ENCODE measurements around the gene MAPKAP1.
"Not testable (repeated sequence)": the region's sequence is repeated elsewhere in the genome, so short reads cannot be mapped to it uniquely, and the experiment has no call there.

Gene MAPKAP1

GRCh38 chr9:125404733-125405132 lies 302.3 kb downstream of the MAPKAP1 start:
- no peak for DNase-seq

GRCh38 chr9:125400725-125401716 lies 306.0 kb downstream of the MAPKAP1 start:
- no peak for DNase-seq

- DNase-seq = not testable (repeated sequence)
Measured at GRCh38 chr9:125400232-125400631, 306.8 kb downstream of the MAPKAP1 start.

GRCh38 chr9:125399666-125400065 lies 307.3 kb downstream of the MAPKAP1 start:
- DNase-seq = no peak

GRCh38 chr9:125399165-125399564 lies 307.8 kb downstream of the MAPKAP1 start:
- DNase-seq = no peak

- DNase-seq = no peak
Measured at GRCh38 chr9:125398243-125398642, 308.8 kb downstream of the MAPKAP1 start.

GRCh38 chr9:125397736-125398135 lies 309.3 kb downstream of the MAPKAP1 start:
- DNase-seq = no peak

GRCh38 chr9:125396799-125397198 lies 310.2 kb downstream of the MAPKAP1 start:
- DNase-seq = no peak

- DNase-seq = no peak
Measured at GRCh38 chr9:125393426-125393825, 313.6 kb downstream of the MAPKAP1 start.

- no peak for DNase-seq
Measured at GRCh38 chr9:125391704-125392103, 315.3 kb downstream of the MAPKAP1 start.

GRCh38 chr9:125388978-125389377 lies 318.0 kb downstream of the MAPKAP1 start:
- DNase-seq = no peak

- no peak for DNase-seq
Measured at GRCh38 chr9:125387861-125388524, 319.0 kb downstream of the MAPKAP1 start.
